ENCODE data around the gene HOOK1. TPM values are rescaled to one million over a fixed set of nuclear protein-coding genes. Genes with fewer than 3 reads are reported as not detected.

HOOK1 gene
- under 0.01 TPM in 2 replicates for total RNA-seq

DNA sequence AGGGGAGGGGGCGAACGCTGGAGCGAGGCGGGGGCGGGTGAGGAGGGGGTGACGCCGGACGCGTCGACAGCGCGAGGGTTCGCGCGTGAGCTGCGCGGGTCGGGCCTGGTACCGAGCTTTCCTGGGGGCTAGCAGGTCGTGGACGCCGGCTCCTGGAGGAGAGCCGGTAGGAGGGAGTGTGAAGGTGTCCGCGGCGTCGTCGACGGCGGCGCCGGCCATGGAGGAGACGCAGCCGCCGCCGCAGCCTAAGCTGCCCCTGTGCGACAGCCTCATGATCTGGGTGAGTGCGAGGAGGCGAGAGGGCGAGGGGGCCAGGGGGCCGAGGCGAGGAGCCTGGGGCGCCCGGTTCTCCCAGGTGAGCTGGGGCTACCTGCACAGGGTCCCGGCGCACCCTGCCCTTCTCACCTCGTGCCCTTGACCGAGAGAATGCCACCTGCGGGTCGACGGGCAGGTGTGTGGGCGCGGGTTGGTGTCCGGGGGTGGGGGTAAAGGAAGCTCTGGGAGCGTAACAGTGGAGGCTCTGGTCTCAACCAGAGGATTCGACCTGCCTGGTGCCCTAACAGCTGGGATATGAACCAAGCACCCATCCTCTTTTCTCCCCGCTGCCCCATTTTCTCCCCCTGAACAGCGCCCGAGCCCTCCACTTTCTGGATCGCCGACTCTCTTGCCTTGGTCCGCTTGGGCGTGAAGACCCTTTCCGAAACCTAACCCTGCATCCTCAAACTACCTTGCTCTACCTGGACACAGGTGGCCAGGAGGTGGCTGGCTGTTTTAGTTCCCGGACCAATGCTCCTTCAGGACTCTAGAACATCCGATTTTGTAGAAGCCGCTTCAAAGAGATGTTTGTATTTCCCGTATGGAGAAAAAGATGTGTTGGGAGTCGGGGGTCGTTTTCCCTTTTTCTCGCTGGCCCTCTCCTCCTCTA is at the start of gene HOOK1:
TSS of gene HOOK1 (plus strand) at position 49 of the 925 bp plus-strand sequence. CDS start at position 218, 169 bp downstream.

Other genes starting within 250 kb of the HOOK1 start
- not detected in 2 replicates for gene CYP2J2, start 111.8 kb downstream of the HOOK1 start, total RNA-seq